Mucosa of rectum (tissue), 2 donors: ENCODE measurements around the gene AHDC1.
"Not testable (repeated sequence)": the region's sequence is repeated elsewhere in the genome, so short reads cannot be mapped to it uniquely, and the experiment has no call there.

Source experiments
- H3K27ac ChIP-seq, 2 donors: one replicate each; pipeline ENCODE4 v1.7.0; 2013; ENCODE audit warnings: inconsistent platforms in 2 of 2, low read depth in 2 of 2, low read length in 2 of 2
- H3K27me3 ChIP-seq, 2 donors: one replicate each; pipeline ENCODE4 v1.7.0; 2013; ENCODE audit warnings: low read length in 2 of 2; ENCODE audit not compliant: control insufficient read depth in 2 of 2, insufficient read depth in 2 of 2
- H3K36me3 ChIP-seq, 2 donors: one replicate each; pipeline ENCODE4 v1.7.0; 2013; ENCODE audit warnings: low read length in 2 of 2; ENCODE audit not compliant: control insufficient read depth in 2 of 2, insufficient read depth in 2 of 2
- H3K4me1 ChIP-seq, 2 donors: one replicate each; pipeline ENCODE4 v1.7.0; 2013; ENCODE audit warnings: low read length in 2 of 2, mild to moderate bottlenecking in 1 of 2; ENCODE audit not compliant: control insufficient read depth in 2 of 2, insufficient read depth in 2 of 2
- H3K4me3 ChIP-seq, 2 donors: one replicate each; pipeline ENCODE4 v1.7.0; 2013; ENCODE audit warnings: low read length in 2 of 2
- H3K9ac ChIP-seq, 2 donors: one replicate each; pipeline ENCODE4 v1.7.0; 2013; ENCODE audit warnings: low read length in 2 of 2, low read depth in 1 of 2, mild to moderate bottlenecking in 1 of 2
- H3K9me3 ChIP-seq, 2 donors: one replicate each; pipeline ENCODE4 v1.7.0; 2013; ENCODE audit warnings: low read length in 2 of 2; ENCODE audit not compliant: control insufficient read depth in 2 of 2
- donor health status: healthy.
- donor health status: Normal muscosa, but diverticular disease.

Gene AHDC1

DNA sequence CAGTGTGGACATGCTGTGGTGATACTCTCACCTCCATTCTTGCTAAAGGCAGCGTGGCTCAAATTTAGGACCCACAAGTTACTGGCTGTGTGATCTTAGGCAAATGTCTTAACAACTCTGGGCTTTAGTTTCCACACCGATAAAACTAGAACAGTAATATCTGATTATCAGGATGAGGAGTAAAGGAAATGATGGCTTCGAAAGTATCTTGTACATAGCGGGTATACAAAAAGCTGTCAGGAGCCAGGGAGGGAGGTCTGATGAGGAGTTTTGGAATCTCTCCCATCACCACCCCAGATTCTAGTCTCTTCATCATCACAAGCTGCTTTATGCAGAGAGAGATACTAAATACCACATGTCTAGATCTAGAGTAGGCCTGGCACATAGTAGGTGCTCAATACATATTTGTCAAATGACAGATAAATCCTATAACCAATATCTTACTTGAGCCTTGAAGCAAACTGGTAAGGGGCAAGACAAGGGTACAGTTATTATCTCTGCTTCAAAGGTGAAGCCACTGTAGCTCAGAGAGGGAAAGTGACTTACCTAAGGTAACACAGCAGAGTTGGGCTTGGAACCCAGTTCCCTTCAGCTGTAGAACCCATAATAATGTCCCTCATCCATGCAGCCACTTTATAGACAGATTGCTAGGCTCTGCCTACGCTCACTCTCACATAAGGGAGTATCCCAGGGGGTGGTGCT lies 40.6 kb upstream of the AHDC1 start:
- no peaks in the 10 kb centered on the region for H3K27me3 ChIP-seq
- H3K4me1 ChIP-seq = no peaks in the 10 kb centered on the region
- H3K36me3 ChIP-seq = no peaks in the 10 kb centered on the region

GRCh38 chr1:27643600-27644368 lies 39.8 kb upstream of the AHDC1 start:
- no peaks in the 10 kb centered on the region for H3K9me3 ChIP-seq
- no peak overlapping the region for H3K4me3 ChIP-seq
- H3K27ac ChIP-seq = no peak overlapping the region
- no peak overlapping the region for H3K9ac ChIP-seq
- no peaks in the 10 kb centered on the region for H3K27me3 ChIP-seq
- no peaks in the 10 kb centered on the region for H3K4me1 ChIP-seq
- no peaks in the 10 kb centered on the region for H3K36me3 ChIP-seq

More for the DNA sequence above, 40.6 kb upstream of the AHDC1 start:
- Histone ChIP-seq H3K9ac (no peak overlapping the region), H3K4me3 (no peak overlapping the region), H3K27ac (no peak overlapping the region), H3K9me3 (no peaks in the 10 kb centered on the region)

- not testable (repeated sequence) for H3K4me1 ChIP-seq, H3K4me3 ChIP-seq, H3K27ac ChIP-seq, H3K9me3 ChIP-seq, H3K9ac ChIP-seq, H3K36me3 ChIP-seq, H3K27me3 ChIP-seq
These were observed 36.6 kb upstream of the AHDC1 start for GRCh38 chr1:27640514-27640913.

DNA sequence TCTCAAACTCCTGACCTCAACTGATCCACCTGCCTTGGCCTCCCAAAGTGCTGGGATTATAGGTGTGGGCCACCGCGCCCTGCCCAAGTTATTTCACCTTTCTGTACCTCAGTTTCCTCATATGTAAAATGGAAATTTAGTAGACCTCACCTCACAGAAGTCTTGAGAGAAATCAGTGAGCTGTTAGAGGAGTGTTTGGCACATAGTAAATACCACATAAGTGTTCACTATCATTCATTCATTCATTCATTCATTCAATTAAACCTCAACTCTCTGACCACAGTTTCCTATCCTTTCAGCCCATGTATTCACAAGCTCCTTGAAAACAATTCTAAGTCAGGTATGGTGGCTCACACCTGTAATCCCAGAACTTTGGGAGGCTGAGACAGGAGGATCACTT lies 34.9 kb upstream of the AHDC1 start:
- H3K27me3 ChIP-seq = peaks cover under 1 to 16% of the 10 kb centered on the region in 2 donors
- peaks cover 0 to 3% of the 10 kb centered on the region in 2 donors for H3K4me1 ChIP-seq
- H3K4me3 ChIP-seq = no peak overlapping the region
- no peak overlapping the region for H3K9ac ChIP-seq
- no peak overlapping the region for H3K27ac ChIP-seq
- H3K9me3 ChIP-seq = no peaks in the 10 kb centered on the region
- H3K36me3 ChIP-seq = no peaks in the 10 kb centered on the region

DNA sequence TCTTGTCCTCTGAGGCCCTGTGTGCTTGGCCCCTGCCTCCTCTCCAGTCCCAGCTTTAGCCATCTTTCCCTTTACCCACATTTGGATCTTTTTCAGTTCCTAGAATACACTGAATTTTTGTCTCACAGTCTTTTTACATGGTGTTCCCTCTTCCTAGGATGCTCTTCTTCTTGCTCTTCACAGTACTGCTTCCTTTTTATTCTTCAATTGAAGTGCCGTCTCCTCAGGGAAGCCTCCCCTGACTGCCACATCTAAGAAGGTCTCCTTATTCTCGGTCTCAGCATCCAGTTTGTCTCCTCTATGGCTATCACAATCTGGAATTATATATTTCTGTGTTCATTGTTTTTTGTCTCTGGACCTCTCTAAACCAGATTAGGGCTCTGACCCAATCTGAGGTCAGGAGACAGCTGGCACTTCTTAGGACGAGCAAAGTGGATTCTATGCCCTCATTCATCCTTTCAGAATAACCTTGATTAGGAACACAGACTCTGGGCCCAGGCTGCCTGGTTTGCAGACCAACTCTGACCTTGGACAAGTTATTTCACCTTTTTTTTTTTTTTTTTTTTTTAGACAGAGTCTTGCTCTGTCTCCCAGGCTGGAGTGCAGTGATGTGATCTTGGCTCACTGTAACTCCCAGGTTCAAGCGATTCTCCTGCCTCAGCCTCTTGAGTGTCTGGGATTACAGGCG lies 34.2 kb upstream of the AHDC1 start:
- Histone ChIP-seq H3K9ac (no peak overlapping the region), H3K9me3 (no peaks in the 10 kb centered on the region), H3K4me1 (peaks cover 0 to 9% of the 10 kb centered on the region in 2 donors), H3K27ac (no peak overlapping the region), H3K27me3 (peaks cover 7 to 20% of the 10 kb centered on the region in 2 donors), H3K4me3 (no peak overlapping the region), H3K36me3 (no peaks in the 10 kb centered on the region)

DNA sequence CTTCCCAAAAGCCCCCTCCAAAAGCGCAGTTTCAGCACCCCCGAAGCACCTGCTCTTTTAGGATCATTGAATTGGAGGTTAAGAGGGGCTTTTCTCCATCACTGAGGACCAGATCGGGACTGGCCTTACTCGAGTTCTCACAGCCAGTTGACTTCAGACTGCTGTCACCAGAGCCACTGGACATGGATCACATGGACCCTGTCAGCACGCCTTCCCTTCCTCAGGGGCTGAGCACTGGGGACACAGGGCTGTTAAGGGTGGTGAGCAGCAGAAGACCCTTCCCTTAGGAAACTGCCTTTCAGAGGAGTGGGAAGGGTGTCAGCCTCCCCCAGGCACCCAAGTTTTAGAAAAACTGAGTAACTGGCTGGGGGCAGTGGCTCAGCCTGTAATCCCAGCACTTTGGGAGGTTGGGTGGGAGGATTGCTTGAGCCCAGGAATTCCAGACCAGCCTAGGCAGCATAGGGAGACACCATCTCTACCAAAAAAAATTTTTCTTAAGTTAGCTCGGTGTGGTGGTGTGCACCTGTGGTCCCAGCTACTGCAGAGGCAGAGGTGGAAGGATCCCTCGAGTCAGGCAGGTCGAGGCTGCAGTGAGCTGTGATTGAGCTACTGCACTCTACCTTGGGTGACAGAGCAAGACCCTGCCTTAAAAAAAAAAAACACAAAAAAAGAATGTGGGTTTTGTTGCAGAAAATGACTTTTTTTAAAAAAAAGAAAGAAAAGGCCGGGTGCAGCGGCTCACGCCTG lies 31.6 kb upstream of the AHDC1 start:
- Histone ChIP-seq H3K36me3 (no peaks in the 10 kb centered on the region), H3K4me3 (no peak overlapping the region), H3K27me3 (peaks cover 9 to 29% of the 10 kb centered on the region in 2 donors), H3K9me3 (no peaks in the 10 kb centered on the region), H3K4me1 (peaks cover 5 to 24% of the 10 kb centered on the region in 2 donors), H3K27ac (no peak overlapping the region), H3K9ac (no peak overlapping the region)

- Histone ChIP-seq H3K4me1 (peaks cover 5 to 25% of the 10 kb centered on the region in 2 donors), H3K9me3 (no peaks in the 10 kb centered on the region), H3K27ac (peak within 1 kb of the TSS; percentile 38 to 68), H3K4me3 (peak within 1 kb of the TSS; percentile 57 to 68), H3K36me3 (no peaks in the 10 kb centered on the region), H3K9ac (peak within 1 kb of the TSS; percentile 58 to 63), H3K27me3 (peaks cover 9 to 29% of the 10 kb centered on the region in 2 donors)
These were observed 31.0 kb upstream of the AHDC1 start, which contains the start of gene FGR for GRCh38 chr1:27634985-27635367. Gene FGR, minus strand, starts transcription at chr1:27635185. Its CDS starts 11,269 bp downstream, at chr1:27623916.

- peaks cover 5 to 25% of the 10 kb centered on the region in 2 donors for H3K4me1 ChIP-seq
- H3K4me3 ChIP-seq = peak overlapping the region; percentile 57 to 68
- H3K9ac ChIP-seq = peak overlapping the region; percentile 58 to 63
- H3K27ac ChIP-seq = peak overlapping the region; percentile 38 to 68
- peaks cover 9 to 29% of the 10 kb centered on the region in 2 donors for H3K27me3 ChIP-seq
- H3K9me3 ChIP-seq = no peaks in the 10 kb centered on the region
- no peaks in the 10 kb centered on the region for H3K36me3 ChIP-seq
These were observed 30.4 kb upstream of the AHDC1 start for GRCh38 chr1:27634177-27634984.

GRCh38 chr1:27633640-27634176 lies 29.8 kb upstream of the AHDC1 start:
- Histone ChIP-seq H3K4me1 (peaks cover 5 to 27% of the 10 kb centered on the region in 2 donors), H3K36me3 (no peaks in the 10 kb centered on the region), H3K4me3 (peak overlapping the region; percentile 57 to 68), H3K27me3 (peaks cover 9 to 29% of the 10 kb centered on the region in 2 donors), H3K27ac (peak overlapping the region; percentile 25 to 68), H3K9ac (peak overlapping the region; percentile 41 to 63), H3K9me3 (no peaks in the 10 kb centered on the region)
